ENCODE data around the gene WNT1. TPM values are rescaled to one million over a fixed set of nuclear protein-coding genes. Genes with fewer than 3 reads are reported as not detected.

WNT1 gene
- total and polyA plus RNA-seq, 10 of the 15 experiments (the other 5 are each of a cell fraction or from before 2014, with no cell fraction given): not detected

DNA sequence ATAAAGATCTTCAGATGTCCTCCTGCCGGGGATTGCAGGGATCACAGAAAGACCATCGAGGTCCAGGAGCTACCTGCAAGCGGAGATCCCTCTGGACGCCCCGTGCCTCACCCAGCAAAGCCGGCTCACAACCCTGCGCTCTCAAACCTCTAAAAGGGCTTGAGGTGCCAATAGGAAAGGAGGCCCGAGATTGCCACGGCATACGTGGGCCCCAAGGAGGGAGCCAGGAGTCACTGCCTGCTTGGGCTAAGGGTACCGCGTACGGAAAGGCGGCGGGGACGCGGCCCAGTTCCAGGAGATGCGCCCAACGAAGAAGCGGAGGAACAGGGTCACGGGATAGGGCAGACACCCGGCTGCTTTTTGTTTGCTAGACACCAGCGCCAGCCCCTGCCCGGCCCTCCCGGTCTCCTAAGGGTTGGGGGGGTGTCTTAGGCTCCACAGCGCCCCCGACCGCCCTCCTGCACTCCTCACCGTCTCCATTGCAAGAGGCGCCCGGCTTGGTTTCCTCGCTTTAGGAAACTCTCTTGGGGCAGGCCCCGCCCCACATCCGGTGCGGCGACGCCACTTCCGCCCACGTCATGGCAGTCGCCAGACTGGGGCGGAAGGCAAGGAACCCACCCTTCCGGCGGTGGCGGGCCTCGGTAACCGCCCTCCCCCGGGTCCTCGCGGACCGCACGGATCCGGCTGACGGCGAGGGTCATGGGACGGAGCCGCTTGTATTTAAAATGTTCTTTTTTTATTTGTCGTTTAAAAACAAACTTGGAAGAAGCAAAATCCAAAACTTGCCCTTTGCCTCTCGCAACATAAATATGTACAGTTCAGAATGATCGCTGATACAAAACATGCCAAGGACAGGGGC lies 40.4 kb downstream of the WNT1 start, which contains the start of gene PRKAG1 (continued):
- TF ChIP-seq, protein P1, sequence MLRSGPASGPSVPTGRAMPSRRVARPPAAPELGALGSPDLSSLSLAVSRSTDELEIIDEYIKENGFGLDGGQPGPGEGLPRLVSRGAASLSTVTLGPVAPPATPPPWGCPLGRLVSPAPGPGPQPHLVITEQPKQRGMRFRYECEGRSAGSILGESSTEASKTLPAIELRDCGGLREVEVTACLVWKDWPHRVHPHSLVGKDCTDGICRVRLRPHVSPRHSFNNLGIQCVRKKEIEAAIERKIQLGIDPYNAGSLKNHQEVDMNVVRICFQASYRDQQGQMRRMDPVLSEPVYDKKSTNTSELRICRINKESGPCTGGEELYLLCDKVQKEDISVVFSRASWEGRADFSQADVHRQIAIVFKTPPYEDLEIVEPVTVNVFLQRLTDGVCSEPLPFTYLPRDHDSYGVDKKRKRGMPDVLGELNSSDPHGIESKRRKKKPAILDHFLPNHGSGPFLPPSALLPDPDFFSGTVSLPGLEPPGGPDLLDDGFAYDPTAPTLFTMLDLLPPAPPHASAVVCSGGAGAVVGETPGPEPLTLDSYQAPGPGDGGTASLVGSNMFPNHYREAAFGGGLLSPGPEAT (IDR thresholded peaks at IDR 0.05; ENCODE audit: low read depth): peak; percentile 67
- TF ChIP-seq CEBPB (IDR thresholded peaks at IDR 0.05; ENCODE audit: borderline replicate concordance in 1 of 2, low read depth in 2 of 2, low read length in 2 of 2) (no peak), BRCA1 (IDR thresholded peaks at IDR 0.05; ENCODE audit: low read depth, low read length) (no peak), ZSCAN29 (IDR thresholded peaks at IDR 0.05) (no peak), GATAD2B (conservative IDR thresholded peaks at IDR 0.05; ENCODE audit: low read depth) (peak; percentile 83), RAD21 (IDR thresholded peaks at IDR 0.05; ENCODE audit: insufficient read depth, low read depth, low read length) (peak; percentile 36; the same call in 1 of the 2 replicates), NFIC (IDR thresholded peaks at IDR 0.05; ENCODE audit: low read depth, low read length) (peak; percentile 55; the same call in 1 of the 2 replicates), BMI1 (IDR thresholded peaks at IDR 0.05; ENCODE audit: borderline replicate concordance) (0 out of 2 replicates have a peak, but pooled peaks have one; percentile 13), MXI1 (IDR thresholded peaks at IDR 0.05; ENCODE audit: low read depth, low read length) (peak; percentile 71), TBL1XR1 (IDR thresholded peaks at IDR 0.05; ENCODE audit: low read depth, low read length) (peak; percentile 63; the same call in 1 of the 2 replicates), JUNB (IDR thresholded peaks at IDR 0.05) (no peak)
- TF ChIP-seq, protein P2, sequence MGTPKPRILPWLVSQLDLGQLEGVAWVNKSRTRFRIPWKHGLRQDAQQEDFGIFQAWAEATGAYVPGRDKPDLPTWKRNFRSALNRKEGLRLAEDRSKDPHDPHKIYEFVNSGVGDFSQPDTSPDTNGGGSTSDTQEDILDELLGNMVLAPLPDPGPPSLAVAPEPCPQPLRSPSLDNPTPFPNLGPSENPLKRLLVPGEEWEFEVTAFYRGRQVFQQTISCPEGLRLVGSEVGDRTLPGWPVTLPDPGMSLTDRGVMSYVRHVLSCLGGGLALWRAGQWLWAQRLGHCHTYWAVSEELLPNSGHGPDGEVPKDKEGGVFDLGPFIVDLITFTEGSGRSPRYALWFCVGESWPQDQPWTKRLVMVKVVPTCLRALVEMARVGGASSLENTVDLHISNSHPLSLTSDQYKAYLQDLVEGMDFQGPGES (IDR thresholded peaks at IDR 0.05): no peak
- TF ChIP-seq, protein P3, sequence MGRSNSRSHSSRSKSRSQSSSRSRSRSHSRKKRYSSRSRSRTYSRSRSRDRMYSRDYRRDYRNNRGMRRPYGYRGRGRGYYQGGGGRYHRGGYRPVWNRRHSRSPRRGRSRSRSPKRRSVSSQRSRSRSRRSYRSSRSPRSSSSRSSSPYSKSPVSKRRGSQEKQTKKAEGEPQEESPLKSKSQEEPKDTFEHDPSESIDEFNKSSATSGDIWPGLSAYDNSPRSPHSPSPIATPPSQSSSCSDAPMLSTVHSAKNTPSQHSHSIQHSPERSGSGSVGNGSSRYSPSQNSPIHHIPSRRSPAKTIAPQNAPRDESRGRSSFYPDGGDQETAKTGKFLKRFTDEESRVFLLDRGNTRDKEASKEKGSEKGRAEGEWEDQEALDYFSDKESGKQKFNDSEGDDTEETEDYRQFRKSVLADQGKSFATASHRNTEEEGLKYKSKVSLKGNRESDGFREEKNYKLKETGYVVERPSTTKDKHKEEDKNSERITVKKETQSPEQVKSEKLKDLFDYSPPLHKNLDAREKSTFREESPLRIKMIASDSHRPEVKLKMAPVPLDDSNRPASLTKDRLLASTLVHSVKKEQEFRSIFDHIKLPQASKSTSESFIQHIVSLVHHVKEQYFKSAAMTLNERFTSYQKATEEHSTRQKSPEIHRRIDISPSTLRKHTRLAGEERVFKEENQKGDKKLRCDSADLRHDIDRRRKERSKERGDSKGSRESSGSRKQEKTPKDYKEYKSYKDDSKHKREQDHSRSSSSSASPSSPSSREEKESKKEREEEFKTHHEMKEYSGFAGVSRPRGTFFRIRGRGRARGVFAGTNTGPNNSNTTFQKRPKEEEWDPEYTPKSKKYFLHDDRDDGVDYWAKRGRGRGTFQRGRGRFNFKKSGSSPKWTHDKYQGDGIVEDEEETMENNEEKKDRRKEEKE (IDR thresholded peaks at IDR 0.05): no peak
- TF ChIP-seq, protein P4, sequence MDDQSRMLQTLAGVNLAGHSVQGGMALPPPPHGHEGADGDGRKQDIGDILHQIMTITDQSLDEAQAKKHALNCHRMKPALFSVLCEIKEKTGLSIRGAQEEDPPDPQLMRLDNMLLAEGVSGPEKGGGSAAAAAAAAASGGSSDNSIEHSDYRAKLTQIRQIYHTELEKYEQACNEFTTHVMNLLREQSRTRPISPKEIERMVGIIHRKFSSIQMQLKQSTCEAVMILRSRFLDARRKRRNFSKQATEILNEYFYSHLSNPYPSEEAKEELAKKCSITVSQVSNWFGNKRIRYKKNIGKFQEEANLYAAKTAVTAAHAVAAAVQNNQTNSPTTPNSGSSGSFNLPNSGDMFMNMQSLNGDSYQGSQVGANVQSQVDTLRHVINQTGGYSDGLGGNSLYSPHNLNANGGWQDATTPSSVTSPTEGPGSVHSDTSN (IDR thresholded peaks at IDR 0.05; ENCODE audit: insufficient replicate concordance, low read depth, low read length): peak; percentile 9
- TF ChIP-seq, protein P5, sequence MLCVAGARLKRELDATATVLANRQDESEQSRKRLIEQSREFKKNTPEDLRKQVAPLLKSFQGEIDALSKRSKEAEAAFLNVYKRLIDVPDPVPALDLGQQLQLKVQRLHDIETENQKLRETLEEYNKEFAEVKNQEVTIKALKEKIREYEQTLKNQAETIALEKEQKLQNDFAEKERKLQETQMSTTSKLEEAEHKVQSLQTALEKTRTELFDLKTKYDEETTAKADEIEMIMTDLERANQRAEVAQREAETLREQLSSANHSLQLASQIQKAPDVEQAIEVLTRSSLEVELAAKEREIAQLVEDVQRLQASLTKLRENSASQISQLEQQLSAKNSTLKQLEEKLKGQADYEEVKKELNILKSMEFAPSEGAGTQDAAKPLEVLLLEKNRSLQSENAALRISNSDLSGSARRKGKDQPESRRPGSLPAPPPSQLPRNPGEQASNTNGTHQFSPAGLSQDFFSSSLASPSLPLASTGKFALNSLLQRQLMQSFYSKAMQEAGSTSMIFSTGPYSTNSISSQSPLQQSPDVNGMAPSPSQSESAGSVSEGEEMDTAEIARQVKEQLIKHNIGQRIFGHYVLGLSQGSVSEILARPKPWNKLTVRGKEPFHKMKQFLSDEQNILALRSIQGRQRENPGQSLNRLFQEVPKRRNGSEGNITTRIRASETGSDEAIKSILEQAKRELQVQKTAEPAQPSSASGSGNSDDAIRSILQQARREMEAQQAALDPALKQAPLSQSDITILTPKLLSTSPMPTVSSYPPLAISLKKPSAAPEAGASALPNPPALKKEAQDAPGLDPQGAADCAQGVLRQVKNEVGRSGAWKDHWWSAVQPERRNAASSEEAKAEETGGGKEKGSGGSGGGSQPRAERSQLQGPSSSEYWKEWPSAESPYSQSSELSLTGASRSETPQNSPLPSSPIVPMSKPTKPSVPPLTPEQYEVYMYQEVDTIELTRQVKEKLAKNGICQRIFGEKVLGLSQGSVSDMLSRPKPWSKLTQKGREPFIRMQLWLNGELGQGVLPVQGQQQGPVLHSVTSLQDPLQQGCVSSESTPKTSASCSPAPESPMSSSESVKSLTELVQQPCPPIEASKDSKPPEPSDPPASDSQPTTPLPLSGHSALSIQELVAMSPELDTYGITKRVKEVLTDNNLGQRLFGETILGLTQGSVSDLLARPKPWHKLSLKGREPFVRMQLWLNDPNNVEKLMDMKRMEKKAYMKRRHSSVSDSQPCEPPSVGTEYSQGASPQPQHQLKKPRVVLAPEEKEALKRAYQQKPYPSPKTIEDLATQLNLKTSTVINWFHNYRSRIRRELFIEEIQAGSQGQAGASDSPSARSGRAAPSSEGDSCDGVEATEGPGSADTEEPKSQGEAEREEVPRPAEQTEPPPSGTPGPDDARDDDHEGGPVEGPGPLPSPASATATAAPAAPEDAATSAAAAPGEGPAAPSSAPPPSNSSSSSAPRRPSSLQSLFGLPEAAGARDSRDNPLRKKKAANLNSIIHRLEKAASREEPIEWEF (IDR thresholded peaks at IDR 0.05; ENCODE audit: insufficient replicate concordance, low read depth, low read length): no peak

All from GM12878 (cell line).